HG02981 (cell line): ENCODE measurements around the gene TSSK2.

Experiments used
- ATAC-seq: cut with Tn5 transposase; IDR thresholded peaks from one replicate; pipeline ENCODE4 v1.9.1; 2021; ENCODE audit warnings: mild to moderate bottlenecking, moderate library complexity; ENCODE audit not compliant: unreplicated experiment

The TSSK2 gene

GRCh38 chr22:19122752-19123492 is 8.2 kb upstream of the TSSK2 start:
- ATAC-seq: no peak

GRCh38 chr22:19123936-19124335 is 7.2 kb upstream of the TSSK2 start:
- no peak for ATAC-seq

- no peak for ATAC-seq
Measured at GRCh38 chr22:19124377-19124776, 6.7 kb upstream of the TSSK2 start.

- ATAC-seq: no peak
Measured at GRCh38 chr22:19125011-19125410, 6.1 kb upstream of the TSSK2 start.

GRCh38 chr22:19125474-19126308 is 5.4 kb upstream of the TSSK2 start:
- no peak for ATAC-seq

GRCh38 chr22:19126309-19127273 is 4.5 kb upstream of the TSSK2 start:
- ATAC-seq: no peak

- no peak for ATAC-seq
Measured at GRCh38 chr22:19127329-19128008, 3.6 kb upstream of the TSSK2 start.

GRCh38 chr22:19128009-19128401 is 3.1 kb upstream of the TSSK2 start:
- no peak for ATAC-seq

- no peak for ATAC-seq
Measured at GRCh38 chr22:19128946-19129727, 2.0 kb upstream of the TSSK2 start.

GRCh38 chr22:19129871-19130270 is 1.2 kb upstream of the TSSK2 start:
- ATAC-seq: no peak

GRCh38 chr22:19131685-19132015 is 542 bp downstream of the TSSK2 start:
- no peak for ATAC-seq

- ATAC-seq: no peak
Measured at GRCh38 chr22:19132153-19132552, 1.0 kb downstream of the TSSK2 start.

- ATAC-seq: no peak
Measured at GRCh38 chr22:19132693-19133400, 1.7 kb downstream of the TSSK2 start.

- ATAC-seq: no peak
Measured at GRCh38 chr22:19133561-19133960, 2.5 kb downstream of the TSSK2 start.

GRCh38 chr22:19134176-19134831 is 3.2 kb downstream of the TSSK2 start:
- ATAC-seq: no peak

GRCh38 chr22:19134874-19135273 is 3.8 kb downstream of the TSSK2 start:
- ATAC-seq: no peak

- ATAC-seq: no peak
Measured at GRCh38 chr22:19136915-19137314, 5.8 kb downstream of the TSSK2 start.

- ATAC-seq: no peak
Measured at GRCh38 chr22:19137384-19138216, 6.5 kb downstream of the TSSK2 start.
